ENCODE results near the gene DEFB108B.
"Not testable (repeated sequence)": the region's sequence is repeated elsewhere in the genome, so short reads cannot be mapped to it uniquely, and the experiment has no call there.

The DEFB108B gene

DNA sequence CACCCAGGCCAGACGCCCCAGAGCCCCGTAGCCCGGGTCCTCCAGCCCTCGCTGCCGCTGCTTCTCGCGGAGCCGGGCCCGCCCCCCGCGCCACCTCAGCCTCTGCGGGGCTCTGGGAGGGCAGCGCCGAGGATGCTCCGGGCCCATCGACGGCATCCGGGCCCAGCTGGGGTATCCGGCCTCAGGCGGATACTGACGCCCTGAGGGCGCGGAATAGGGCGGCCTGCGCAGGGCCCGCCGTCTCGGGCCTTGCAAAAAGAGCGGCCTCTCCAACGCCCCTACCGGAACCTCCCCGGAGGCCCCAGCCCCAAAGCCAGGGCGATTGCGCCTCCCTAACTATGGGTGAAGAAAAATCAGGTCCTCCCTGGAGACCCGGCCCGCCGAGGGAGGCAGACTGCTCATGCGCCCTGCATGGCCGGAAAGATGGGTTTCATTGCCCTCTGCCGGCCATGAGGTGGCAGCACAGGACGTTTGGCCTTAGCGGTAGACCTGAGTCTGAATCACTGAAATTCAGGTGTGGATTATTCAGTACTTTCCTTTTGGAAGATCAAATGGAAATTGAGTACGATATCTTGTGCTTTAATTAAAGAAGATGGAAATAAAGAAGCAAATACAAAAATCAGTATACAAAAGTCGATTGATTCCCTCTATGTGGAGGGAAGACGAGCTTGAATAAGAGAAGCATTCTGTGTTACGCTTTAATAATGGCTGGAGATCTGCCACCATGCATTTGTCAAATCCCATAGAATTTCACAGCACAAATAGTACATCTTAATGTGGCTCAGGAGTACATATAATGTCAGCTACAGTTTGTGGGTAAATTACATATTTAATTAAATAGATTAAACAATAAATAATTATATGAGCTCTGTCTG lies 19.3 kb upstream of the DEFB108B start:
- DNase-seq (peak; percentile 79), ATAC-seq (peak; percentile 65)

DNA sequence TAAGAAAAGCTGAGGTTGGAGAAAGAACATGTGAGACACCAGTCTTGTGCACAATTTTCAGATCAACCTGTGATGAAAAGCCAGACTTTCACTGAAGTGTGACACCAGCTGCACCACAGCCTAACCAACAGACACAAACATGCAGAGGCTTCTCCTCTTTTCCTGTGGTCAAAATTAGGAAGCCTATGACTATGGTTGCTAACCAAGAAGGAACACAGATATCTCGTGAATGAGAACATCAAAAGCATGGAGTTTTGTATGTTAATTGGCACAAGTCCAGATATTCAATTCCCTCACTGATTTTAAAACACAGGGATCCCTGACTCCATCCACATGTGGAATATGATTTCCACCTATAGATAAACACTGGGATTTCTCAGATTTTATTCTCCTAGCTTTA lies 11.5 kb upstream of the DEFB108B start:
- not testable (repeated sequence) for DNase-seq, ATAC-seq

GRCh38 chr11:71829247-71829646 lies 3.8 kb upstream of the DEFB108B start:
- ATAC-seq, DNase-seq: not testable (repeated sequence)

GRCh38 chr11:71829686-71830085 lies 3.3 kb upstream of the DEFB108B start:
- not testable (repeated sequence) for ATAC-seq, DNase-seq

DNA sequence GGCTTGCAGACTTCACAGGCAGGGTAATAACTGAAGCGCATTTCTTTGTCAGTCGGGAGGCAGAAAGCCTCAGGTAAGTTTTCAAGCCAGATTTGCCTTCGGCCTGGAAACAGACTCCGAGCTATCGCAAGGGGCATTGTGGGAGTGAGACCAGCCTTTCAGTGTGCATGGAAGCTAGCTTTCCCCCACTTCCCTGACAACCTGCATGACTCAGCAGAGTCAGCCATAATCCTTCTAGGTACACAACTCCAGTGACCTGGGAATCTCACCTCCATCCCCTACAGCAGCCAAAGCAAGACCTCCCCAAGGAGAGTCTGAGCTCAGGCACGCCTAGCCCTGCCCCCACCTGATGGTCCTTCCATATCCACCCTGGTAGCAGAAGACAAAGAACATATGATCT lies 9.7 kb downstream of the DEFB108B start:
- not testable (repeated sequence) for DNase-seq, ATAC-seq

DNA sequence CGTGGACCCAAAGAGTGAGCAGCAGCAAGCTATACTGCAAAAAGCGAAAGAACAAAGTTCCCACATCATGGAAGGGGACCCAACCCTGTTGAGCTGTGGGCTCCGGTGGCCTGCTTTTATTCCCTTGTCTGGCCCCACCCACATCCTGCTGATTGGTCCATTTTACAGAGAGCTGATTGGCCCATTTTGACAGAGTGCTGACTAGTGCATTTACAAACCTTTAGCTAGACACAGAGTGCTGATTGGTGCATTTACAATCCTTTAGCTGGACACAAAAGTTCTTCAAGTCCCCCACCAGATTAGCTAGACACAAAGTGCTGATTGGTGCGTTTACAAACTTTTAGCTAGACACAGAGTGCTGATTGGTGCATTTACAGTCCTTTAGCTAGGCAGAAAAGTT lies 10.4 kb downstream of the DEFB108B start:
- DNase-seq, ATAC-seq: not testable (repeated sequence)

- DNase-seq: no peak
- no peak for ATAC-seq
Observed at GRCh38 chr11:71843858-71844257, 10.9 kb downstream of the DEFB108B start.

- not testable (repeated sequence) for DNase-seq, ATAC-seq
Observed at GRCh38 chr11:71853895-71854294, 20.9 kb downstream of the DEFB108B start.

DNA sequence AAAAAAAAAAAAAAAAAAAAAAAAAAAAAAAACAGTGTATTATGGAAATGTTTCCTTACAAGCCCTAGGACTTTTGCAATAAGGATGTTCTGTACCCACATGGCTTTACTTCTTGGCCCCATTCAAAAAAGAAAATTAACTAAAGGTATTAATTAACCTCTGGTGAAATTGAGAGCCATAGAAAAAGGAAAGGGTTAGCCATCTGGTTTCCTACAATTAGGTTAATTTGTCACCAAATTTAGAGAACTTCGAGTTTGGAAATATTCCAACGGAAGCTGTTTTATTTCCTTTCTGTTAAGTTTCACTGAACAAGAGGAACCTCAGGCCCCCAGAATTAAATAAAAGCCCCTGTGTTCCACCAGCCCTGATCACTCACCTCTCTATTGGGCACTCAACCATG lies 22.9 kb downstream of the DEFB108B start:
- ATAC-seq, DNase-seq: not testable (repeated sequence)

DNA sequence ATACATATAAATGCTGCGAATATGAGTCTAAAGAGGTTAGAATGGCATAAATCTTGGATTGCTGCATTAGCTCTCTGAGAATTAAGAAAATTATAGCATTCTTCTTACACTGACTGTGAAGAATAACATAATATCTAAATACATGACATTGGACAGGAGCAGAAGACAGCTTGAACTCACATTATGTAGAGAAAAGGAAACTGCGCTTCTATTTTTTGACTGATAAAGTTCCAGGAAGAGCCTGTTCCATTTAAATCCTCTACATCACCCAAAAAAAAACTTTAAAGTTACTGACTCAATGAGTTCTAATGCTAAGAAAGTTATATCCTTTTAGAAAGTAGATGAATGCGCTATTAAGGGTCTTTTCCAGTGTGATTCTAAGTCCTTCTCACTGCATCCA lies 27.8 kb downstream of the DEFB108B start:
- not testable (repeated sequence) for ATAC-seq, DNase-seq

DNA sequence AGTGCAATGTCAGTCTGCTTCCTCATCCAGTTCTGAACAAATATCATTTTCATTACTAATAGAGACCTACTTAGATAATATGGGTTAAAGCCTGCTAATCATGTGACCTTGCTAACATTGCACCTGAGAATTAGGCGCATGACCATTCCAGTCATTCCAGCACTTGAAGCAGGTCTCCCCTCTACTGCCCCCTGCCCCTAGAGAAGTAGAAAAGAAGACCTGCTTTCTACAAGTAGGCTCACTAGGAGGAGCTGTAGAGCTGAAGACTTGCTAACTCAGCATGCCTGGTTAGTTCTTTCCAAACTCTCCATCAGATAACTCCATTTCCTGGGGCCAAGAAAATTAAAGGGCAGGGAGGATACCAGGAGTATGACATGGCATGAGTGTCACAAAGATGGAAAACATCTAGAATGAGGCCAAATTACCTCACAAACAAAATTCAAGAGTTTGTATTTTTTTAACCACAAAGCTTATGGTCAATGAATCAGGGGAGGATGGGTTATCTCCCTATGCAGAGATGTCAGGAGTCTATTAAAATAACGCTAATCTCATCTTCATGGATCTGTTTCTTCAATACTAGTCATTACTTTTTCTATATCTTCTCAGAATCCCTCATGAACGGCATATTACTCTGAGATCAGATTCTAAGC lies 31.1 kb downstream of the DEFB108B start:
- DNase-seq: peak; percentile 14
- ATAC-seq: peak; percentile 63

- not testable (repeated sequence) for ATAC-seq, DNase-seq
Observed at GRCh38 chr11:71867209-71867608, 34.2 kb downstream of the DEFB108B start.

GRCh38 chr11:71869931-71870330 lies 36.9 kb downstream of the DEFB108B start:
- DNase-seq: not testable (repeated sequence)
- peak; percentile 81 for ATAC-seq

DNA sequence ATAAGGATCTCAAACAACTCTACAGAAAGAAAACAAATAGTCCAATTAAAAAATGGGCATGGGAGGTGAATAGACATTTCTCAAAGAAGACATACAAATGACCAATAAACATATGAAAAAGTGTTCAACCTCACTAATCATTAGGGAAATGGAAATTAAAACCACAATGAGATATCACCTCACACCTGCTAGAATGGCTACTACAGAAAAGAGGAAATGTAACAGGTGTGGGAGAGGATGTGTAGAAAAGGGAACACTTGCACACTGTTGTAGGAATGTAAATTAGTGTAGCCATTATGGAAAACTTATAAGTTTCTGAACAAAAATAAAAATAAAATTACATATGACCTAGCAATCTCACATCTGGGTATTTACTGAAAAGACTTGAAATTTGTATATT lies 37.7 kb downstream of the DEFB108B start:
- ATAC-seq, DNase-seq: not testable (repeated sequence)

GRCh38 chr11:71876262-71876661 lies 43.3 kb downstream of the DEFB108B start:
- not testable (repeated sequence) for ATAC-seq, DNase-seq

DNA sequence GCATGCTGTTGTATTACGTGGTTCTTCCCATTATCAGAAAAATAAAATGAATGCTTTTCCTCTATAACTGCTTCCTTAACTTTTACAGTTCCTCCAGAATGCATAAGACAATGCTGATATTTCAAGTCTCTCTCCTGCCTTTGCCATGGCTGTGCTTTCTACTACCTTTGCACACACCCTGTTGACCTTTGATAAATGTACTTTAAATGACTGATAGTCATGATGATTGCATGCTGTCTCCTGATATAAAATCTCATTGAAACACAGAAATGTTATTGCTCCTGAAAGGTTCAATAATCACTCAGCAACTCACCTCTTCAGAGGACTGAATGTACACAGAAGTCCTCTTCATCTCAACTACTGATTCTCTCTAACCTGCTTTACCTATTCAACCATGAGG lies 45.1 kb downstream of the DEFB108B start, which contains the start of gene DEFB131B:
Gene DEFB131B, plus strand, starts transcription at position 395 of the 400 bp plus-strand sequence. Its CDS starts 0 bp downstream, at position 395.
- DNase-seq, ATAC-seq: not testable (repeated sequence)

DNA sequence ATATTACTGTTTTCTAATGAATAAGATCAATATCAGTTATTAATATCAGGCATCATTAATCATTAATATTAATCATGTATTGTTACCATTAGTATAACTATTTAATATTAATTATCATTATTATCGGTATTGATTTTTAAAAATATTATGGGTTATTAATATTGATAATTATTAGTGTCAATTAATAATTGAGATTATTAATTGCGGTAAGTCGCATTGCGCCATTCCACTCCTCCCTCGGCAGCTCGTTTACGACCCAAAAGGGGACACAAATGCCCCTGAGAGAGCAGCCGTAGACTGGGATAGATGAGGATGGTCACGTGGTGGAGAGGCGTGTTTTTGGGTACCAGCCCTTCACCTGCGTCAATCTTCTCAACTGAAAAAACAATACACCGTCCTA lies 52.8 kb downstream of the DEFB108B start:
- DNase-seq, ATAC-seq: not testable (repeated sequence)
